Left lung (tissue), 10 donors: ENCODE measurements around the gene CHRNA4. TPM values are rescaled to one million over a fixed set of nuclear protein-coding genes. Genes with fewer than 3 reads are reported as not detected.

Experiments
- ATAC-seq: fragments of 200-7000 bp; cut with Tn5 transposase; one replicate; pipeline ENCODE4 v1.9.1; 2020; ENCODE audit warnings: moderate library complexity
- DNase-seq, 4 donors: peaks; one replicate each; pipeline ENCODE4 v3.0.0-alpha.2; 2013 to 2020
- H3K27ac ChIP-seq, 2 donors: fragments of 200-600 bp; sonication (generic) in 1 of 2; one replicate each; pipeline versions ENCODE4 v1.5.0 to v1.8.0; 2020 to 2021
- H3K27me3 ChIP-seq, 2 donors: fragments of 200-600 bp; sonication (generic) in 1 of 2; one replicate each; pipeline versions ENCODE4 v1.5.0 to v1.8.0; 2020 to 2021
- H3K36me3 ChIP-seq, 2 donors: fragments of 200-600 bp; sonication (generic) in 1 of 2; one replicate each; pipeline versions ENCODE4 v1.5.0 to v1.8.0; 2020 to 2021
- H3K4me1 ChIP-seq, 2 donors: fragments of 200-600 bp; one replicate each; pipeline ENCODE4 v1.8.0; 2021
- H3K4me3 ChIP-seq, 2 donors: fragments of 200-600 bp; sonication (generic) in 1 of 2; one replicate each; pipeline versions ENCODE4 v1.5.0 to v1.8.0; 2020 to 2021; ENCODE audit warnings: mild to moderate bottlenecking in 1 of 2
- H3K9me3 ChIP-seq, 2 donors: fragments of 200-600 bp; sonication (generic) in 1 of 2; one replicate each; pipeline versions ENCODE4 v1.5.0 to v1.8.0; 2020 to 2021
- CTCF ChIP-seq, 2 donors: fragments of 200-600 bp; sonication (generic) in 1 of 2; IDR thresholded peaks; one replicate each; pipeline versions ENCODE4 v1.5.0 to v1.8.0; 2021; ENCODE audit warnings: antibody characterized with exemption in 2 of 2
- intact Hi-C, 2 donors: fragments of 100-400 bp; cut with DNase I; formaldehyde crosslinking; loops; one replicate each; pipeline versions ENCODE4 v1.11.2 to v1.14.2; 2022
- polyA plus RNA-seq, 6 donors: library from polyadenylated mRNA; unstranded; fragments of 120-200 nt; gene quantifications; one replicate each; pipeline ENCODE4 v1.2.1, GENCODE V29; 2013; ENCODE audit not compliant: insufficient read length in 6 of 6
- total RNA-seq, 2 donors: library from RNA; stranded (reverse); fragmentation: NEBNext Ultra II Directional; extraction: Animal tissue kit (Norgen Biotek cat#: 25700); gene quantifications; one replicate each; pipeline ENCODE4 v1.2.1, GENCODE V29; 2021
- donor health status: DM: no; HTN: yes; CAD: no.
- donor health status: DM: no; HTN: no; CAD: no.

The CHRNA4 gene
- total and polyA plus RNA-seq, 8 donors, result 0.16 to 1.3 (median 1.00) TPM; not detected in 2

GRCh38 chr20:63323357-63323981 is 37.7 kb downstream of the CHRNA4 start:
- Histone ChIP-seq H3K9me3 (peaks cover 0 to 7% of the 10 kb centered on the region in 2 donors), H3K36me3 (no peaks in the 10 kb centered on the region), H3K27ac (no peak overlapping the region), H3K27me3 (peaks cover 0 to 61% of the 10 kb centered on the region in 2 donors), H3K4me3 (no peak overlapping the region), H3K4me1 (no peaks in the 10 kb centered on the region)
- TF ChIP-seq CTCF (IDR thresholded peaks at IDR 0.05), result no peak
- ATAC-seq, result no peak
- DNase-seq, result peak in 2 of 4 donors; percentile 8 to 22
- intact Hi-C loops, result no loop called here

GRCh38 chr20:63322933-63323273 is 38.2 kb downstream of the CHRNA4 start:
- H3K4me3 ChIP-seq, result no peak overlapping the region
- ATAC-seq (no peak), DNase-seq (no peak)
- H3K27me3 ChIP-seq, result peaks cover 0 to 66% of the 10 kb centered on the region in 2 donors
- H3K9me3 ChIP-seq, result peaks cover 0 to 7% of the 10 kb centered on the region in 2 donors
- no peak for TF ChIP-seq CTCF (IDR thresholded peaks at IDR 0.05)
- no peak overlapping the region for H3K27ac ChIP-seq
- no peaks in the 10 kb centered on the region for H3K36me3 ChIP-seq
- intact Hi-C loops, result no loop called here
- no peaks in the 10 kb centered on the region for H3K4me1 ChIP-seq

- TF ChIP-seq CTCF (IDR thresholded peaks at IDR 0.05), result no peak
- ATAC-seq, result no peak
- H3K36me3 ChIP-seq, result no peaks in the 10 kb centered on the region
- no peak overlapping the region for H3K27ac ChIP-seq
- DNase-seq, result peak in 1 of 4 donors; percentile 60
- H3K4me3 ChIP-seq, result no peak overlapping the region
- H3K9me3 ChIP-seq, result peaks cover 0 to 7% of the 10 kb centered on the region in 2 donors
- H3K4me1 ChIP-seq, result no peaks in the 10 kb centered on the region
- intact Hi-C loops, result no loop called here
- H3K27me3 ChIP-seq, result peaks cover 0 to 67% of the 10 kb centered on the region in 2 donors
Measured at GRCh38 chr20:63322146-63322932, 38.8 kb downstream of the CHRNA4 start.

GRCh38 chr20:63321148-63321831 is 39.9 kb downstream of the CHRNA4 start:
- ATAC-seq, result peak; percentile 64
- H3K27ac ChIP-seq, result no peak overlapping the region

More at GRCh38 chr20:63321148-63321831, 39.9 kb downstream of the CHRNA4 start:
- H3K4me1 ChIP-seq, result no peaks in the 10 kb centered on the region
- no peaks in the 10 kb centered on the region for H3K36me3 ChIP-seq
- H3K9me3 ChIP-seq, result peaks cover 0 to 1% of the 10 kb centered on the region in 2 donors
- no peak for TF ChIP-seq CTCF (IDR thresholded peaks at IDR 0.05)
- intact Hi-C loops, result no loop called here
- H3K27me3 ChIP-seq, result peaks cover 0 to 72% of the 10 kb centered on the region in 2 donors
- no peak overlapping the region for H3K4me3 ChIP-seq
- DNase-seq, result peak in 3 of 4 donors; percentile 69 to 86 (median 75)
